Measurements from ENCODE around the gene VDR. TPM values are rescaled to one million over a fixed set of nuclear protein-coding genes. Genes with fewer than 3 reads are reported as not detected.

VDR gene
- total RNA-seq, 2 donors from 2014 or later = 0.59 to 2.2 TPM

- Histone ChIP-seq H3K4me3 (no peak overlapping the region), H3K27ac (no peak overlapping the region), H3K36me3 (peaks cover 100% of the 10 kb centered on the region), H3K27me3 (no peaks in the 10 kb centered on the region), H3K4me1 (peaks cover 0 to 6% of the 10 kb centered on the region in 2 donors), H3K9me3 (no peaks in the 10 kb centered on the region)
- no peak for DNase-seq (ENCODE audit: low spot score)
- TF ChIP-seq CTCF (IDR thresholded peaks at IDR 0.05) = no peak
Measured at GRCh38 chr12:47791874-47792273, 112.9 kb downstream of the VDR start.

Other genes with a start within 250 kb of the VDR start
- 10 to 100 TPM; 12.2 to 14.3 TPM for gene RPAP3, start 199.0 kb downstream of the VDR start, total RNA-seq
- 1 to 10 TPM in 1 of 2 donors, under 1 TPM in 1; 0.55 to 2.1 TPM for gene ENDOU, start 179.5 kb downstream of the VDR start, total RNA-seq
- gene RAPGEF3, start 146.1 kb downstream of the VDR start, total RNA-seq = 10 to 100 TPM; 19.8 to 26.8 TPM
- gene SLC48A1, start 131.8 kb downstream of the VDR start, total RNA-seq = 10 to 100 TPM; 48.9 to 52.0 TPM
- gene HDAC7, start 85.1 kb downstream of the VDR start, total RNA-seq = 10 to 100 TPM; 33.4 to 60.2 TPM
- gene TMEM106C, start 58.6 kb upstream of the VDR start, total RNA-seq = 100 to 1,000 TPM in 1 of 2 donors, 10 to 100 TPM in 1; 54.7 to 107 TPM
- not detected for gene COL2A1, start 99.5 kb upstream of the VDR start, total RNA-seq
- gene SENP1, start 201.1 kb upstream of the VDR start, total RNA-seq = 10 to 100 TPM; 11.6 to 13.9 TPM
- 100 to 1,000 TPM; 111 to 193 TPM for gene PFKM, start 214.4 kb upstream of the VDR start, total RNA-seq